Smooth muscle cell (in vitro differentiated cells): Measurements from ENCODE around the gene MMADHC. TPM values are rescaled to one million over a fixed set of nuclear protein-coding genes. Genes with fewer than 3 reads are reported as not detected.
A peak's percentile ranks its signal among the peaks of the same experiment; 100 is the strongest.

Experiments used
- DNase-seq: peaks from one replicate; lab custom pipeline; 2025; ENCODE audit not compliant: unreplicated experiment; lab: John Stamatoyannopoulos, UW
- H2AFZ ChIP-seq: fragments of 200-600 bp; sonication (generic); 2 replicates; pipeline ENCODE4 v1.6.0; 2016; ENCODE audit warnings: antibody characterized with exemption, low read depth, mild to moderate bottlenecking
- H3F3A ChIP-seq: fragments of 200-600 bp; sonication (generic); 2 replicates; pipeline ENCODE4 v1.6.0; 2017; ENCODE audit warnings: antibody characterized with exemption, low read depth
- H3K27ac ChIP-seq: fragments of 200-600 bp; sonication (generic); 2 replicates; pipeline ENCODE4 v1.5.1; 2016; ENCODE audit warnings: low read depth, mild to moderate bottlenecking
- H3K27me3 ChIP-seq: fragments of 200-600 bp; sonication (generic); 2 replicates; pipeline ENCODE4 v1.6.1; 2016; ENCODE audit warnings: low read depth, mild to moderate bottlenecking
- H3K36me3 ChIP-seq: fragments of 200-600 bp; sonication (generic); 2 replicates; pipeline ENCODE4 v1.5.1; 2016; ENCODE audit warnings: low read depth
- H3K4me1 ChIP-seq: fragments of 200-600 bp; sonication (generic); 2 replicates; pipeline ENCODE4 v1.5.1; 2016; ENCODE audit warnings: low read depth
- H3K4me2 ChIP-seq: fragments of 200-600 bp; sonication (generic); 2 replicates; pipeline ENCODE4 v1.6.0; 2016; ENCODE audit warnings: mild to moderate bottlenecking
- H3K4me3 ChIP-seq: fragments of 200-600 bp; sonication (generic); 2 replicates; pipeline ENCODE4 v1.5.1; 2016; ENCODE audit warnings: mild to moderate bottlenecking
- H3K79me2 ChIP-seq: fragments of 200-600 bp; sonication (generic); 2 replicates; pipeline ENCODE4 v1.6.0; 2016; ENCODE audit warnings: low read depth, mild to moderate bottlenecking
- H3K9ac ChIP-seq: fragments of 200-600 bp; sonication (generic); 2 replicates; pipeline ENCODE4 v1.6.0; 2016; ENCODE audit warnings: low read depth
- H3K9me3 ChIP-seq: fragments of 200-600 bp; sonication (generic); replicated peaks from 2 replicates; pipeline ENCODE4 v1.5.1; 2016; ENCODE audit warnings: low read depth
- H4K20me1 ChIP-seq: fragments of 200-600 bp; sonication (generic); 2 replicates; pipeline ENCODE4 v1.6.0; 2016; ENCODE audit warnings: low read depth
- WGBS: methylation state at CpG from one replicate; pipeline ENCODE4 v1.1.7; 2016; ENCODE audit warnings: low lambda C conversion rate; 5-methylcytosine and 5-hydroxymethylcytosine counted together
- polyA plus RNA-seq: library from polyadenylated mRNA; unstranded; fragments of >200 nt; fragmentation: Nextera tagmentation; extraction: Ambion mirVana; gene quantifications from 2 replicates; pipeline ENCODE4 v1.2.1, GENCODE V29; 2016
- total RNA-seq: library from RNA; depleted of rRNA; stranded (reverse); fragments of >200 nt; gene quantifications from 2 replicates; pipeline ENCODE4 v1.2.3, GENCODE V29; 2014
- TF ChIP-seq, protein P1 (sequence below): fragments of 200-600 bp; sonication (generic); IDR thresholded peaks from 2 replicates; pipeline ENCODE4 v1.5.1; 2017; ENCODE audit warnings: borderline replicate concordance, mild to moderate bottlenecking, antibody characterized with exemption; ENCODE audit not compliant: insufficient read depth, poor library complexity, severe bottlenecking

MMADHC gene
- total and polyA plus RNA-seq, 2 experiments from 2014 or later, result 141 to 188 TPM

DNA sequence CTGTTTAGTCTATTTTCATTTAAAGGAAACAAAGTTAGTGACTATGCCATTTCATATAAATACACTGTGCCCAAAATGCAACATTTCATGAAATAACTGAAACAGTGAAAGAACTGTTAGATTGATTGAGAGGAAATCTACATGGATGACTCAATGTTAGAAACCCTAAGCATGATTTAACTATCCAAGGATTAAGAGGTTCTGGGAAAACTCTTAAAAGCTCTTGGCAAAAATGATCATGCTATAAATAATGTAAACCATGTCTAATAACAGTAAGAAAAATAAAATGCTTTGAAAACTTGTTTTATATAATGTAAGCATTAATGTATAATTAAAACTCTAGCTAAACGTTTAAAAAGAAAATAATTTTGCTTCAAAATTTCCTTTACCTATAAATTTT is 23.5 kb downstream of the MMADHC start:
- no peak overlapping the region for H3K4me2 ChIP-seq
- 65% methylated on average over 1 of the region's 1 CpG for WGBS
- TF ChIP-seq, protein P1, sequence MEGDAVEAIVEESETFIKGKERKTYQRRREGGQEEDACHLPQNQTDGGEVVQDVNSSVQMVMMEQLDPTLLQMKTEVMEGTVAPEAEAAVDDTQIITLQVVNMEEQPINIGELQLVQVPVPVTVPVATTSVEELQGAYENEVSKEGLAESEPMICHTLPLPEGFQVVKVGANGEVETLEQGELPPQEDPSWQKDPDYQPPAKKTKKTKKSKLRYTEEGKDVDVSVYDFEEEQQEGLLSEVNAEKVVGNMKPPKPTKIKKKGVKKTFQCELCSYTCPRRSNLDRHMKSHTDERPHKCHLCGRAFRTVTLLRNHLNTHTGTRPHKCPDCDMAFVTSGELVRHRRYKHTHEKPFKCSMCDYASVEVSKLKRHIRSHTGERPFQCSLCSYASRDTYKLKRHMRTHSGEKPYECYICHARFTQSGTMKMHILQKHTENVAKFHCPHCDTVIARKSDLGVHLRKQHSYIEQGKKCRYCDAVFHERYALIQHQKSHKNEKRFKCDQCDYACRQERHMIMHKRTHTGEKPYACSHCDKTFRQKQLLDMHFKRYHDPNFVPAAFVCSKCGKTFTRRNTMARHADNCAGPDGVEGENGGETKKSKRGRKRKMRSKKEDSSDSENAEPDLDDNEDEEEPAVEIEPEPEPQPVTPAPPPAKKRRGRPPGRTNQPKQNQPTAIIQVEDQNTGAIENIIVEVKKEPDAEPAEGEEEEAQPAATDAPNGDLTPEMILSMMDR, result no peak
- peaks cover 14% of the 10 kb centered on the region for H3F3A ChIP-seq
- peaks cover 18% of the 10 kb centered on the region for H3K36me3 ChIP-seq
- H3K9me3 ChIP-seq, result no peaks in the 10 kb centered on the region
- no peaks in the 10 kb centered on the region for H3K4me1 ChIP-seq
- DNase-seq, result no peak
- H3K9ac ChIP-seq, result no peak overlapping the region
- H3K4me3 ChIP-seq, result no peak overlapping the region
- no peaks in the 10 kb centered on the region for H3K27me3 ChIP-seq
- no peak overlapping the region for H3K27ac ChIP-seq
- no peaks in the 10 kb centered on the region for H3K79me2 ChIP-seq
- H2AFZ ChIP-seq, result no peak overlapping the region
- peaks cover 5% of the 10 kb centered on the region for H4K20me1 ChIP-seq

DNA sequence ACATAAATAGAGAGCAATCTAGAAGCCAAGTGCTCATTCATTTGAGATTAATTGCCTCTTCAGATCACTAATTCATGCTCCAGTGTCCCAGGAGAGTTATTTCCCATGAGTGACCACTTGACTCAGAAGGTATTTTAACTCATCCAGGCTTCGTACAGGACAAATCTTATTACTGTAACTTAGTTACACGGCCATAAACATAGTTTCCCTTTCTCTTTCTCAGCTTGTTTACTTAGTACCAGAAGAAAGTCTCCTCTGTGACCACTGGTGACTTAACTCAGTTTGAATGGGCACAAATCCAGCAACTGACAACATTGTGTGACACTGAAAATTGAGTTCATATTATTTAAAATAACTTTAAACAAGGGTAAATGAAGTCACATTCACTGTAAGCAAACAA is 25.3 kb downstream of the MMADHC start:
- Histone ChIP-seq H3K79me2 (no peaks in the 10 kb centered on the region), H3F3A (peaks cover 6% of the 10 kb centered on the region), H3K4me1 (no peaks in the 10 kb centered on the region), H4K20me1 (no peaks in the 10 kb centered on the region), H2AFZ (no peak overlapping the region), H3K4me2 (no peak overlapping the region), H3K27me3 (no peaks in the 10 kb centered on the region), H3K27ac (peak overlapping the region; percentile 3), H3K9me3 (no peaks in the 10 kb centered on the region), H3K4me3 (peak overlapping the region; percentile 5), H3K36me3 (peaks cover 6% of the 10 kb centered on the region), H3K9ac (no peak overlapping the region)
- TF ChIP-seq, protein P1, result no peak
- 35% methylated on average over 2 of the region's 2 CpGs for WGBS
- no peak for DNase-seq

GRCh38 chr2:149561309-149561926 is 26.2 kb downstream of the MMADHC start:
- H3K4me3 ChIP-seq, result no peak overlapping the region
- no peaks in the 10 kb centered on the region for H3K79me2 ChIP-seq
- TF ChIP-seq, protein P1, result peak; percentile 98
- no peak for DNase-seq
- no peaks in the 10 kb centered on the region for H3K36me3 ChIP-seq
- H2AFZ ChIP-seq, result no peak overlapping the region
- H3K27me3 ChIP-seq, result no peaks in the 10 kb centered on the region
- H3K9me3 ChIP-seq, result no peaks in the 10 kb centered on the region
- H3K4me1 ChIP-seq, result no peaks in the 10 kb centered on the region
- no peaks in the 10 kb centered on the region for H4K20me1 ChIP-seq
- H3K9ac ChIP-seq, result no peak overlapping the region
- no peak overlapping the region for H3K4me2 ChIP-seq
- no peak overlapping the region for H3K27ac ChIP-seq
- no peaks in the 10 kb centered on the region for H3F3A ChIP-seq
